ENCODE measurements around the gene SIAH3.
"Not testable (repeated sequence)": the region's sequence is repeated elsewhere in the genome, so short reads cannot be mapped to it uniquely, and the experiment has no call there.

The SIAH3 gene

GRCh38 chr13:45878966-45879365 lies 27.4 kb upstream of the SIAH3 start:
- in situ Hi-C loops (cut with HindIII; ENCODE audit: low pct_unique_long_range_greater_than_20kb, low sequenced_read_pairs), result no loop called here
- DNase-seq (ENCODE audit: low read depth in 1 of 2, low spot score in 1 of 2), result no peak
- no peak for TF ChIP-seq JUND (IDR thresholded peaks at IDR 0.05; ENCODE audit: low read depth)

GRCh38 chr13:45876781-45877180 lies 25.2 kb upstream of the SIAH3 start:
- DNase-seq (ENCODE audit: low read depth in 1 of 2, low spot score in 1 of 2), result no peak
- no peak for TF ChIP-seq JUND (IDR thresholded peaks at IDR 0.05; ENCODE audit: low read depth)
- in situ Hi-C loops (cut with HindIII; ENCODE audit: low pct_unique_long_range_greater_than_20kb, low sequenced_read_pairs), result no loop called here

GRCh38 chr13:45875951-45876350 lies 24.4 kb upstream of the SIAH3 start:
- TF ChIP-seq JUND (IDR thresholded peaks at IDR 0.05; ENCODE audit: low read depth), result no peak
- in situ Hi-C loops (cut with HindIII; ENCODE audit: low pct_unique_long_range_greater_than_20kb, low sequenced_read_pairs), result no loop called here
- no peak for DNase-seq (ENCODE audit: low read depth in 1 of 2, low spot score in 1 of 2)

GRCh38 chr13:45873491-45874325 lies 22.2 kb upstream of the SIAH3 start:
- DNase-seq (ENCODE audit: low read depth in 1 of 2, low spot score in 1 of 2), result no peak
- TF ChIP-seq JUND (IDR thresholded peaks at IDR 0.05; ENCODE audit: low read depth), result no peak
- in situ Hi-C loops (cut with HindIII; ENCODE audit: low pct_unique_long_range_greater_than_20kb, low sequenced_read_pairs), result no loop called here

- DNase-seq (ENCODE audit: low read depth in 1 of 2, low spot score in 1 of 2), result no peak
These were observed 21.0 kb upstream of the SIAH3 start for GRCh38 chr13:45872566-45872965.

GRCh38 chr13:45871201-45871600 lies 19.6 kb upstream of the SIAH3 start:
- in situ Hi-C loops (cut with HindIII; ENCODE audit: low pct_unique_long_range_greater_than_20kb, low sequenced_read_pairs); DNase-seq (ENCODE audit: low read depth in 1 of 2, low spot score in 1 of 2): not testable (repeated sequence)

More at GRCh38 chr13:45872566-45872965, 21.0 kb upstream of the SIAH3 start:
- TF ChIP-seq JUND (IDR thresholded peaks at IDR 0.05; ENCODE audit: low read depth), result no peak
- in situ Hi-C loops (cut with HindIII; ENCODE audit: low pct_unique_long_range_greater_than_20kb, low sequenced_read_pairs), result no loop called here

GRCh38 chr13:45870232-45870631 lies 18.7 kb upstream of the SIAH3 start:
- no peak for TF ChIP-seq JUND (IDR thresholded peaks at IDR 0.05; ENCODE audit: low read depth)
- DNase-seq (ENCODE audit: low read depth in 1 of 2, low spot score in 1 of 2), result no peak
- in situ Hi-C loops (cut with HindIII; ENCODE audit: low pct_unique_long_range_greater_than_20kb, low sequenced_read_pairs), result no loop called here

GRCh38 chr13:45865414-45865813 lies 13.9 kb upstream of the SIAH3 start:
- DNase-seq (ENCODE audit: low read depth in 1 of 2, low spot score in 1 of 2), result no peak
- in situ Hi-C loops (cut with HindIII; ENCODE audit: low pct_unique_long_range_greater_than_20kb, low sequenced_read_pairs), result no loop called here
- TF ChIP-seq JUND (IDR thresholded peaks at IDR 0.05; ENCODE audit: low read depth), result no peak

GRCh38 chr13:45863709-45864590 lies 12.4 kb upstream of the SIAH3 start:
- in situ Hi-C loops (cut with HindIII; ENCODE audit: low pct_unique_long_range_greater_than_20kb, low sequenced_read_pairs), result no loop called here
- no peak for TF ChIP-seq JUND (IDR thresholded peaks at IDR 0.05; ENCODE audit: low read depth)
- DNase-seq (ENCODE audit: low read depth in 1 of 2, low spot score in 1 of 2), result no peak

GRCh38 chr13:45861322-45861721 lies 9.8 kb upstream of the SIAH3 start:
- no peak for DNase-seq (ENCODE audit: low read depth in 1 of 2, low spot score in 1 of 2)
- no peak for TF ChIP-seq JUND (IDR thresholded peaks at IDR 0.05; ENCODE audit: low read depth)
- in situ Hi-C loops (cut with HindIII; ENCODE audit: low pct_unique_long_range_greater_than_20kb, low sequenced_read_pairs), result no loop called here

- in situ Hi-C loops (cut with HindIII; ENCODE audit: low pct_unique_long_range_greater_than_20kb, low sequenced_read_pairs), result no loop called here
- no peak for DNase-seq (ENCODE audit: low read depth in 1 of 2, low spot score in 1 of 2)
- TF ChIP-seq JUND (IDR thresholded peaks at IDR 0.05; ENCODE audit: low read depth), result no peak
These were observed 8.7 kb upstream of the SIAH3 start for GRCh38 chr13:45860240-45860639.

- in situ Hi-C loops (cut with HindIII; ENCODE audit: low pct_unique_long_range_greater_than_20kb, low sequenced_read_pairs), result no loop called here
- no peak for TF ChIP-seq JUND (IDR thresholded peaks at IDR 0.05; ENCODE audit: low read depth)
- DNase-seq (ENCODE audit: low read depth in 1 of 2, low spot score in 1 of 2), result no peak
These were observed 8.2 kb upstream of the SIAH3 start for GRCh38 chr13:45859705-45860104.

- TF ChIP-seq JUND (IDR thresholded peaks at IDR 0.05; ENCODE audit: low read depth), result no peak
- in situ Hi-C loops (cut with HindIII; ENCODE audit: low pct_unique_long_range_greater_than_20kb, low sequenced_read_pairs), result no loop called here
- DNase-seq (ENCODE audit: low read depth in 1 of 2, low spot score in 1 of 2), result no peak
These were observed 941 bp upstream of the SIAH3 start for GRCh38 chr13:45852494-45852893.

All from T47D (cell line).